Kidney capillary endothelial cell (primary cell): Measurements from ENCODE around the gene NSMCE1.
"Not testable (repeated sequence)": the region's sequence is repeated elsewhere in the genome, so short reads cannot be mapped to it uniquely, and the experiment has no call there.

ENCODE experiments used
- DNase-seq: peaks from one replicate; pipeline ENCODE4 v3.0.0-alpha.2; 2018; ENCODE audit warnings: low spot score

NSMCE1 gene

GRCh38 chr16:27272076-27272475 lies 3.5 kb upstream of the NSMCE1 start:
- no peak for DNase-seq

- no peak for DNase-seq
Observed at GRCh38 chr16:27270349-27270748, 1.8 kb upstream of the NSMCE1 start.

- no peak for DNase-seq
Observed at GRCh38 chr16:27269300-27270150, 953 bp upstream of the NSMCE1 start.

GRCh38 chr16:27267037-27267677 lies 1.4 kb downstream of the NSMCE1 start:
- DNase-seq: no peak

- DNase-seq: no peak
Observed at GRCh38 chr16:27265982-27266381, 2.6 kb downstream of the NSMCE1 start.

- no peak for DNase-seq
Observed at GRCh38 chr16:27264151-27264550, 4.4 kb downstream of the NSMCE1 start.

GRCh38 chr16:27262904-27263423 lies 5.6 kb downstream of the NSMCE1 start:
- not testable (repeated sequence) for DNase-seq

GRCh38 chr16:27259710-27260109 lies 8.9 kb downstream of the NSMCE1 start:
- DNase-seq: no peak

GRCh38 chr16:27258241-27258734 lies 10.3 kb downstream of the NSMCE1 start:
- no peak for DNase-seq

GRCh38 chr16:27257271-27257670 lies 11.3 kb downstream of the NSMCE1 start:
- DNase-seq: no peak

- DNase-seq: no peak
Observed at GRCh38 chr16:27256861-27257260, 11.7 kb downstream of the NSMCE1 start.

- no peak for DNase-seq
Observed at GRCh38 chr16:27254262-27254811, 14.2 kb downstream of the NSMCE1 start.

- no peak for DNase-seq
Observed at GRCh38 chr16:27253526-27253930, 15.0 kb downstream of the NSMCE1 start.

- DNase-seq: no peak
Observed at GRCh38 chr16:27252206-27252585, 16.4 kb downstream of the NSMCE1 start.

GRCh38 chr16:27251541-27252205 lies 16.9 kb downstream of the NSMCE1 start:
- no peak for DNase-seq

GRCh38 chr16:27248886-27249285 lies 19.7 kb downstream of the NSMCE1 start:
- not testable (repeated sequence) for DNase-seq

- no peak for DNase-seq
Observed at GRCh38 chr16:27248036-27248435, 20.5 kb downstream of the NSMCE1 start.

GRCh38 chr16:27247076-27247475 lies 21.5 kb downstream of the NSMCE1 start:
- not testable (repeated sequence) for DNase-seq

GRCh38 chr16:27246439-27246838 lies 22.1 kb downstream of the NSMCE1 start:
- DNase-seq: no peak

GRCh38 chr16:27245276-27246172 lies 23.0 kb downstream of the NSMCE1 start:
- DNase-seq: no peak

GRCh38 chr16:27244363-27244755 lies 24.2 kb downstream of the NSMCE1 start:
- DNase-seq: no peak
